G401 (cell line): ENCODE data around the gene MGAT4A. TPM values are rescaled to one million over a fixed set of nuclear protein-coding genes. Genes with fewer than 3 reads are reported as not detected.
A peak's percentile ranks its signal among the peaks of the same experiment; 100 is the strongest.

Experiments used
- DNase-seq: peaks from one replicate; pipeline ENCODE4 v3.0.0-alpha.2; 2015; ENCODE audit warnings: low spot score
- in situ Hi-C: cut with HindIII; loops from 2 replicates; pipeline ENCODE4 v1.10.0; 2016; ENCODE audit warnings: low sequenced_read_pairs, mixed read lengths
- total RNA-seq: library from RNA; depleted of rRNA; stranded (reverse); fragments of >200 nt; shearing (Covaris generic); gene quantifications from 2 replicates; pipeline ENCODE4 v1.2.3, GENCODE V29; 2014

Gene MGAT4A
- total RNA-seq, 1 experiment from 2014 or later, result 3.0 TPM

DNA sequence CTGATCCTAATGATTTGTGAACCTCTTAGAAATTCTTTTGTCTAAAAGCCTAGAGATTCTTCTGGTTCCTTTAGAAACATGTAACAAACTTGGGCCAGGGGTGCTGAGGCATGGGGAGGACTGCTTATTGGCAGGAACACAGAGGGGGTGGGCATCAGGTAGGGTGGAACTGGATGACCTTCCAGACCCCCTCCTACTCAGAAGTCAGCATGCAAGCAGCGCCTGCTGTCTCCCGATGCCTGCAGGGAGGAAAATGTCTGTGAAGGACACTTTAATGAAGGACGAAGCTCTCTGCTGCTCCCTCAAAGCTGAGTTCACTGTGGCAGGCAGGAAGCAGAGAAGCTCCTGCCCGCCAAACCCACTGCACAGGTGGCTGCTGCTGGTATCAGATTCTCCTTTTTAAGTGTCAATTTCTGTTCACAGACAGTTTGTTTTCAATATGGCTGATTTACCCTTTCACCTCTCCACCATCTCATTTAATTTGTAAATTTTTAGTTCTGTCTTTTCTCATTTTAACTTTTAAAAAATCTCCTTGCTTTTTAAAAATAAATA, 142.0 kb downstream of the MGAT4A start:
- in situ Hi-C loops, result no loop called here
- no peak for DNase-seq

DNA sequence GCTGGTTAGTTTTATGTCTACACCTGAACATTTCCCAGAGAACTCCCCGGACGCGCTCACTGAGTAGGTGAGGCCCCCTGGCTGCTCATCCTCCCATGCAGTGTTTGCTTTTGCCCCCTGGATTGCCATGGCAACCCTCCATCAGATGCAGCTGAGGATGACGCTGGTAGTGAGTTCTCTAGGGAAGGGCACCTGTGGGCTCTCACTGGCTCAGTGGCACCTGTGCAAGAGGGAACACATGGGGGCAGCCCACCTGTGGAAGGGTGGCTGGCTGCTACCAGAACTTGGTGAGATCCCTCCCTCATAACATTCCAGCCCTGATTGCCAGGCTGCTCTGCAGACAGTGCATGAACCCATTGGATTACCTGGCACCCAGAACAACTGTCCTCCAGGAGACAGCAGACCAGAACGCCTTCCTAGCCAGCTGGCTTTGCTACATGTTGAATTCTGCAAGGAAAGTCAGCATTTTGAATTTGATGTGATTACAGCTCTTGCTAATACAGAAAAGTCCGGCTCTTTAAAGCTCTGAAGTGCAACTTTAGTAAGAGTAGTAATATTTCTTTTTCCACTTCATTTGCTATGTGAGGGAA, 144.3 kb downstream of the MGAT4A start:
- in situ Hi-C loops, result no loop called here
- no peak for DNase-seq

DNA sequence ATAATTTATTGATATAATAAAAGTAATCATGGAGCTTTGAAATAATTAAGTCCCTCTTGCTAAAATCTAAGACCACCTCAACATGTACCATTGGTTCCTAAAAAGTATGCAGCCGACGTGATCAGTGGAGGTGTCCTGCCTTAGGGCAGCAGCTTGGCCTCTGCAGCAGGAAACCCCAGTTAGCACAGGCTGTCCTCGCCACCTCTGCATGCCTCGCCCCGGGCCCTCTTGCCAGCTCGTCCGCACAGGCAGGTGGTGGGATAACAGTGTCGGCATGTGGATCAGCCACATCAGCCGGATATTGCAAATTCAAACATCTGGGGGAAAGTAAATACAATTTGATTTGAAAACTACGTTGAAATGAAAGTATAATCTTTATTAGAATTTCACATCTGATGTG, 145.5 kb downstream of the MGAT4A start:
- DNase-seq, result no peak
- in situ Hi-C loops, result no loop called here

DNA sequence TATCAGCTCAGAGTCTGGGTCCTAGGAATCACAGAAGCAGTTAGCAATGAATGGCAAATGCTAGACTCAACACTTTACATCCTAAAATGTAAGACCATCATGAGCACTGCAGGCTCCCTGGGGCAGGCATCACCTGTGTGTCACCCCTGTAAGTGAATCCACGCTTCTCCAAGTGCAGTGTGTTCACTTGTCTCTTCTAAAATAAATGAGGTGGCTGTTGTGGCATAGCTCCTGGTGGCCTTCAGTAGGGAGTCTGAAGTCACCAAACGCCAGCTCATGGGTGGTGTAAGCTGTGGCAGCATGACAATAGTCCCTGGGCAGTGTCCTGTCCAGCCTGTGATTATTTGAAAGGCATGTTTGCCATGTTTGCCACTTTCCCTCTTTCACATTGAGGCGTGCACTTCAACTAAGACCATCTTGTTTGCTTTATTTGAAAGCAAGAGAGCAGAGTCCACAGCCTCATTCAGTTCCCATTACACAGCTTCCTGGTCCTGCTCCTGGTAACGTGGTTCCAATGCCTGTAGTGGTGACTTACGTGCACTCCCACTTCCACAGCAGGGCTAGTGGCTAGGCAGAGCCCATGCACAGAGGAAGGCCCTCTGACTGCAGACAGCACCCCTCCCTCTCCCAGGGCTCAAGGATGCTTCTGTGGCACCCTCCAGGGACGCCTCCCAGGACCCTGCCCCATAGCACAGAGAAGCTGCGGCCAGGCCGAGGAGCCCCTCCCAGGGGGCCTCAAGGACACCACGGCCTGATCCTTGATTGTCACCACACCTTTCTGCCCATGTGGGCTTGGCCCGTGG, 146.9 kb downstream of the MGAT4A start:
- no peak for DNase-seq
- in situ Hi-C loops, result no loop called here

DNA sequence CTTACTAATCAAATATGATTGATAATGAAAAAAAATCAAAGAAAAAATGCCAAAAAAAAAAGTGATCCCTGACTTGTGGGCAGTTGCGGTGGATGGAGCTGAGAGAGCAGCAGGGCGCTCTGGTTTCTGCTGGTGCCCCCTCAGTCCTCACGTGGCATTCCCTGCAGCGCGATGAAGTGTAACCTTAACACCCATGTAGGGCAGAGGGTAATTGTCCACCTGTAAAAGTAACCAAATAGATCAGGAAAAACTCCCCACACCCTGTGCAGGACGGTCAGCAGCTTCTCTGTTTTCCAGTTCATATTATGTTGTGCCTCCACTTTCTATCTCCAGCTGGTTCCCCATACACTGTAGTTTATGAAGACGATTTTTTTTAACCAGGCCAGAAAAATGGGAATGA, 147.7 kb downstream of the MGAT4A start:
- in situ Hi-C loops, result no loop called here
- no peak for DNase-seq

DNA sequence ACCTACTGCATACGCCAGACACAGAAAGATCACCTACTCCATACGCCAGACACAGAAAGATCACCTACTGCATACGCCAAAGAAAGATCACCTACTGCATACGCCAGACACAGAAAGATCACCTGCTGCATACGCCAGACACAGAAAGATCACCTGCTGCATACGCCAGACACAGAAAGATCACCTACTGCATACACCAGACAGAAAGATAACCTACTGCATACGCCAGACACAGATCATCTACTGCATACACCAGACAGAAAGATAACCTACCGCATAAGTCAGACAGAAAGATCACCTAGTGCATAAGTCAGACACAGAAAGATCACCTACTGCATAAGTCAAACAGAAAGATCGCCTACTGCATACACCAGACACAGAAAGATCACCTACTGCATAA, 148.4 kb downstream of the MGAT4A start:
- in situ Hi-C loops, result no loop called here
- no peak for DNase-seq

DNA sequence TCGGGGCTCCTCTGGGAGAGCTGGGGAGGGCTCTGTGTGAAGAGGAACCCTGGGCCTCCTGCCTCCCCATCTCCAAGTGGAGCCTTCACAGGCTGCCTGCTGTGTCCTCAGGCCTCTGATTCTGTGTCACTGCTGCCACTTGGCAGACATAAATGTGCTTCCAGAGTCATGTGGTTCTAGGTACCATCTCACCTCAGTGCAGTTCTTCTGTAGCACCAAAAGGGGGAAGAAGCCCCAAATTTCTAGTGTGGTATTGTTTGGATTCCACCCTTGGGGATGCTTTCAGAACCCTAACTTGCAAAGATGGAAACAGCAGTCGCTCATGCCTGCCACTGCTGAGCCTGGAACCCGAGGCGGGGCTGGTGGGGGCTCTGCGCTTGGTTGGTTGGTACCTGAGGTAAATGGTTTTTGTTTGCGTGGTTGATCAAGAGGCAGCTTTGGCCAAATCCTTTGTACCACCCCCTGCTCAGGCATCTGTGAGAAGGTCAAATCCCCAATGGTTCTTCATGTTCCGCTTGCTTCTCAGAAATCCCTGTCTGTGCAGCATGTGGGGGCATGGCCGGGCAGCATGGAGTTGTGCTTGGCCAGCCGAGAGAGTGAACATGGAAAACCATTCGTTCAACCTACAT, 150.2 kb downstream of the MGAT4A start:
- in situ Hi-C loops, result no loop called here

DNA sequence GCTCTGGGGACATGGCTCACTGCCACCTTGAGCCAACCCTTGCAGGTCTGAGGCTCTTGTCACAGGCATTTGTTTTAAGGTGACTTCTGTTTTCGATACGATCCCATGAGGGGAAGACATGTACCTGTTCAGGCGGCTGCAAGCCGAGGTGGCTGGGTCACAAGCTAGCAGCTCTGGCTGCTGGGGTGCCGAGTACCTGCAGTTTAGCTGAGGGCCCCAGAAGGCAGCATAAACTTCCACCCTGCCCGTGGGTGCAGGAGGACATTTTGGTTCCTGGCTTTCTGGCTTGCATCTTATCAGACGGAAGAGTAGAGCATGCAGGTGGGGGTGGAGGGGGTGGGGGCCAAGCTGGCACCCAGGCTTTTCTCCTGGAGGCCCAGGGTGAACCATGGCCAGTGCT, 151.0 kb downstream of the MGAT4A start:
- DNase-seq, result no peak
- in situ Hi-C loops, result no loop called here

More for the DNA sequence above, 150.2 kb downstream of the MGAT4A start:
- DNase-seq, result peak; percentile 62

DNA sequence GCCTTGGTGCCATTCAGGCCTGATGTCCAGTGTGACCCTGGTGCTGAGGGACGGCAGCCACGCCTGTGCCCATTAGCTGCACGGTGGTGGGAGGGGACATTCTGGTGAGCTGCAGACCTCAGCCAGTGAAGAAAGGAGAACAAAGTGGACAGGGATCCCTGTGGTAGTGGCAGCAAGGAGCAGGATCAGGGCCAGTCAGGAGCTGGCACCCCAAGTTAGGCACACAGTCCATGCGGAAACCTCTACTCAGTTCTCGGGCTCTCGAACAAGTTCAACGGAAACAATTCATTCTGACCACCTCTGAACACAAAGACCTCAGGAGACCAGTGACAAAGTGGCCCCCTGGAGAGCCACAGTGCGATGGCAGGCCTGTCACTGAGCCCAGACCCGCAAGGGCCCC, 152.7 kb downstream of the MGAT4A start:
- in situ Hi-C loops, result no loop called here
- DNase-seq, result no peak

DNA sequence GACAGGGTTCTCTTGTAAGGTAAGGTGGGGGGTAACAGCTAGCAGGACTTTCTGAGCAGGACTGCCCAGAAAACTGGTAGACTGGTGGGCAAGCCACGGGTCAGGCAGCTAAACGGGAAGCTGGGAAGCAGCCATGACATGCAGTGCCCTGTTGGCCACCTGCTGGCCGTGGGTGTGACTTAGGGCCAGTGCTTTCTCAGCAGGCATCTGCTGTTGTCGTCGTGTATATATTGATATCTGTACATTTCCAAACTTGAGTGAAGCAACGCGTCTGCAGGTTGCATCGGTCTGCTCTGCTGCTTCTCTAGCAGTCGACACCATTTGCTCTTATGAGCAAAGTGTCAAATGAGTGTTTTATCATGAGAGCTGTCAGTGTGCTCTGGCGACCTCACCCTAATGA, 153.6 kb downstream of the MGAT4A start:
- in situ Hi-C loops, result no loop called here
- no peak for DNase-seq

DNA sequence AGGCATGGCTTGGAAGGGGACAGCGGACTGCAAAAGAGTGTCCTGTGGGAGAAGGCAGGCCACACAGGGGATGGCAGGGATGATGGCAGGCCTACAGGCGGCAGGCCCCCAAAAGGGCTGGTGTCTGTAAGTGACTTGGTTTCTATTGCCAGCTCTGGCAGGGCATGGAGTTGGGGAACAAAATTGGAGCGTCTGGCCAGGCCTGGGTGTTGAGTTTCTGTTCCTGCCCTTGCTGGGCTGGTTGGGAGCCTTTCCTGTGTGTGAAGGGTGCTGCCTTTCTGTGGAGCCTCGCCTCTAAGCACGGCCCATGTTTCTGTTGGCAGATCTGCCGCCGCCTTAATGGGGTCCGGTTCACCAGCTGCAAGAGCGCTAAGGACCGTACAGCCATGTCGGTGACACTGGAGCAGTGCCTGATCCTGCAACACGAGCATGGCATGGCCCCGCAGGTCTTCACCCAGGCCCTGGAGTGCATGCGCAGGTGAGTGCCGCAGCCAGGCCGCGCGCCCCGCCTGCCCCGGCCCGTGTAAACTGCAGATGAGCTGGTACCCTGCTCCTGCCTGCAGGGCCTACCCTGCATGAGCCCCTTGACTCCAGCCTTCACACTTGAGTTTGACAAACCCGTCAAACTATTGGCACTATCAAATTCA, 154.1 kb downstream of the MGAT4A start:
- in situ Hi-C loops, result no loop called here
- DNase-seq, result no peak

DNA sequence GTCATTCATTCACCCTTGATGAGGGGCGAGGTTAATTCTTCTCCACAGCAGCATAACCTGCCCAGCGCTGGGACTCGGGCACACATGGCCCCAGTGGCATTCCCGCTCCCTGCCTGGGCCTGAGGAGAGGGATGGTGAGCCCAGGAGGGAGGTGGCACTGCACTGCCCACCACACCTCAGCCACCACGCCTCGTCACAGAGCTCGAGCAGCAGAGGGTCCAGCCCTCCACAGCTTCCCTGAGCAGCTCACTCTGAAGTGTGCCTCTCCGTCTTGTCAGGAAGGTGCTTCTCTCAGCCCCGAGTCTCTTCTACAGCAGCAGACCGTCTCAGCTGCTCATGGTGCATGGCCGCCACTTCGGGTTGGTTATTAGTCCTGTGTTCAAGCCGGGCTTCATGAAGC, 157.5 kb downstream of the MGAT4A start:
- DNase-seq, result no peak
- in situ Hi-C loops, result no loop called here

DNA sequence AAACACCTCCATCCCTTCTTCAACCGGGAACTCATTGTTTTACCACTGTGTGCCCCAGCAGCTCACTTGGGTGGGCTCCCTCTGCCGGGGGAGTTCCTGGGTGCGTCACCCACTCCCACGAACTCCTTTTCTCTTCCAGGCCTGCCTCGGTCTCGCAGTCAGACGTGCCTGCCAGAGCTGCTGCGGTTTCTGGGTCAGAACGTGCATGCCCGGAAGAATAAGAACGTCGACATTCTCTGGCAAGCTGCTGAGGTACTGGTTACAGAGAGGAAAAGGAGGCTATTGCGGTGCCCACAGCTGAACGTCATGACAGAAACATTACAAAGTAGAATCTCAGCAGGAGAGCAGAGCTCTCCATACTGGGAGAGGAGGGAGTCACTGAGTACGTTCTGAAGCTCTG, 158.3 kb downstream of the MGAT4A start:
- no peak for DNase-seq
- in situ Hi-C loops, result no loop called here

DNA sequence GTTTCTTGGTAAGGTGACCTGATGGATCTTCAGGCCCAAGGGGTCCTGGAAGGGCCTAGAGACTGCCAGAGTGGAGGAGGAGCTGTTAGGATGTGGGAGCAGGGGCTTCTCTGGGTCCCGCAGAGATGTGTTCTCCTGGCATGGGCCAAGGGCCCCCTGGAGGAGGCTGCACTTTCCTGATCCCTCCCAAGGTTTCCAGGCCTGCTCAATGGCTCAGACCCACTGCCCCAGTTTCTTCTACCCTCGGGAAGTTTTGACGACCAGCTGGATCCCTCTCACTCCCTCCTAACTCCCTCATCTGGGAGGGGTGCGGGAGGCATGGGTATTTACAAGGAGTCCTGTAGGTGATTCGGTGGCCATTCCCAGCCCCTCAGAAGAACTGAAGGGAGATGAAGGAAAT, 158.7 kb downstream of the MGAT4A start:
- DNase-seq, result no peak
- in situ Hi-C loops, result no loop called here

DNA sequence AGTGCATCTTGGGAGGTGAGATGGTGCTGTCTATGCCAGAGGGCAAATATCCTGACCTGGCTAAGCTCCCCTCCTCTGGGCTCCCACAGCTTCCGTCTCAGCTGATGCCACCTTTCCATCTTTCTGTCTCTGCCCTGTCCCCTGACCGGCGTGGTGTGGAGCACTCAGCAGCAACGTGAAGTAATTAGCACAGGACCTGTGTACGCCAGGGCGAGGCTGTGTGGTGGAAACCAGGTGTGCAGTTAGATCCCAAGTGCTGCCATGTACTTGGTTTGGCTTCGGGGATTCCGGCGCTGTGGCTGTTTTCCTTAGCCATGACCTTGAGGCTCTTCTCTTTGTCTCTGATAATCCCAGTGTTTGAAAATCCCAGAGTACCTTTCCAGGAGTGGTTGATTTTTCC, 159.1 kb downstream of the MGAT4A start:
- in situ Hi-C loops, result no loop called here
- no peak for DNase-seq

DNA sequence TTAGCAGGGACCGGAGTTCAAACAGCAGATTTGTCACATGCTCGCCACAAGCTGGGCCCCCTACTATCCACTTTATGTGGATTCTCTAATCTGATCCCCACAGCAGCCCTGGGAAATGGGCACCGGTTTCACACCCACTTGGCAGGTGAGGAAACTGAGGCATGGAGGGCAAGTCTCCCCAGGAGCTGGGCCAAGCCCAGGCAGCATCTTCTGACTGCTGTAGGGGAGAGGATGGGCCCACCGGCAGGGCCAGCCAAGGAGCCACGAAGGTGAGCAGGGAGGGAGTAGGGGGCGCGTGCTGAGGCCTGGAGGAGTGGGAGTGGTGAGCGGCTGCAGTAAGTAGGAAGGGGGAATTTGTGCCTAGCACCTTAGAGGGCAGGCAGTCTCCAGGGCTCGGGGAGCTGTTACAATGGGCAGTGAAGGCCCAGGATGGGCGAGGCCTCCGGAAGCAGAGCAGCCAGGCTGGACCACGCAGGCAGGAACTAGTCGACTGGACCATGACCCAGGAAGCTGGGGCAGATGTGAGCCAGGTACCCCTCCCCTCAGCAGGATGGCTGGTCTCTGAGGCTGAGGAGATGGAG, 159.7 kb downstream of the MGAT4A start:
- in situ Hi-C loops, result no loop called here
- no peak for DNase-seq

DNA sequence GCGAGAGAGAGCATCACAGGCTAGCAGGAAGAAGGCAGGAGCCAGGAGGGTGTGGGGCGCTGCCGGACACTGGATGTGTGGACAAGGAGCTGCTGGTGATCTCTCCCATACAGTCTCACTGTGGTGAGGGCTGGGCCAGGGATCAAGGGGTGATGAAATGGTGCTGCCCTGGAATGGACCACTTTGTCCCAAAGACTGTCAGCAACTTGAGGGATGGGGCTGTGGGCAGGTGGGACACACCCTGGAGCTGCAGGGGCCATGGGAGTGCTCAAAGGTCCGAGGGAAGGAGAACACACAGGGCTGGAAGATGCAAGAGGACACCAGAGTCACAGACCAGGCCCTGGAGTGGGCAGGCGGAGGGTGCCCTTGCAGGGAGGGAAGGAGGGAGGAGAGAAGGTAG, 160.6 kb downstream of the MGAT4A start:
- no peak for DNase-seq
- in situ Hi-C loops, result no loop called here

DNA sequence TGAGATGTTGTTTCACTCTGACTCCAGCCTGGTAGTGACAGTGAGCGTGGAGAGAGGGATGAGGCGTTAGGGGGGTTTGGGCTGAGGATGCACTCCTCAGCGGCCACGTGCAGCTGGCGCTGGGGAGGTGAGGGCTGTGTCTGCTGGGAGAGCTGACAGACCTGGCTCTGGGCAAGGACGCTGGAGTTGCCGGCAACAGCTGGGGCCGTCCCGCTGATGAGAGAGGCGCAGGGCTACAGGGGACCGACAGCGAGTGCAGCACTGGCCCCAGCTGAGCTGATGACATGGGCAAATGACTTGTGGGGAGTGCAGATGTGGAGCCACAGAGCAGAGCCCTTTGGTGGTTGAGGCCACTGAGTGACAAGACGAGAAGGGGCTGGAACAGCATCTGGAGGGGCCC, 161.0 kb downstream of the MGAT4A start:
- no peak for DNase-seq
- in situ Hi-C loops, result no loop called here

DNA sequence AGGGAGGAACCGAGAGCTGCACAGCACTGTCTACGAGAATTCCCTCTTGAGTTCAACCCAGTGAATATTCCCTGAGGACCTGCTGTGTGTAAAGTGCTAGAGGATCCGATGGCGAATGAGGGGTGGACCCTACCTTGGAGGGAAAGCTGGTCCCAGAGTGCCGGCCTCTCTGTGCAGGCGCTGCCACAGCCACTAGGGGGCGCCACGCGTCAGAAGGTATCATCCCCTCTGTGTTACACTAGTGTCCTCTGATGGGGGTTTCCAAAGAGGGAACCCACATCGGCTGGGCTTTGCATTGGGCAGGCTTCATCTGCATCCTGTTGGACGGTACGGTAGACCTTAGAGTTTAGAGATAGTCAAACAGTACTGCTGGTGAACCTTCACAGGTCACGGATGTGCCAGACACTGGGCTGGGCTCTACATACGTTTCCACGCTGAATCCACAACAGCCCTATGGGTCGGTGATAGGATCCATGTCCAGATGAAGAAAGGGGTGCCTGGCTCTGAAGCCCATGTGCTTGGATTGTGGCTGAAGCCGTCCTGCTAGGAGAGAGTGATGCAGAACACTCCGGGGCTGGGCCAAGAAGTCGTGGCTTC, 161.6 kb downstream of the MGAT4A start:
- no peak for DNase-seq
- in situ Hi-C loops, result no loop called here
